BE2C (cell line): ENCODE results near the gene LOXHD1.
A peak's percentile ranks its signal among the peaks of the same experiment; 100 is the strongest.

Experiments
- DNase-seq: peaks from one replicate; pipeline ENCODE4 v3.0.0-alpha.2; 2020
- H3K27me3 ChIP-seq: fragments of 250-450 bp; sonication (Bioruptor Pico); 2 replicates; pipeline ENCODE4 v1.5.1; 2020; ENCODE audit warnings: mild to moderate bottlenecking
- H3K36me3 ChIP-seq: fragments of 250-450 bp; sonication (Bioruptor Pico); 2 replicates; pipeline ENCODE4 v1.5.1; 2020; ENCODE audit warnings: mild to moderate bottlenecking
- H3K4me1 ChIP-seq: fragments of 250-450 bp; sonication (Bioruptor Pico); 2 replicates; pipeline ENCODE4 v1.5.1; 2020
- H3K4me3 ChIP-seq: 2 replicates; pipeline ENCODE4 v1.5.1; 2011; ENCODE audit warnings: low read depth, low read length
- H3K9me3 ChIP-seq: fragments of 250-450 bp; sonication (Bioruptor Pico); 2 replicates; pipeline ENCODE4 v1.5.1; 2020
- CTCF ChIP-seq: IDR thresholded peaks from 2 replicates; pipeline ENCODE4 v1.5.1; 2012; ENCODE audit warnings: mild to moderate bottlenecking, low read depth, low read length

LOXHD1 gene

GRCh38 chr18:46470714-46471113 lies 186.3 kb downstream of the LOXHD1 start:
- Histone ChIP-seq H3K4me1 (no peaks in the 10 kb centered on the region), H3K27me3 (no peaks in the 10 kb centered on the region), H3K36me3 (no peaks in the 10 kb centered on the region), H3K9me3 (no peaks in the 10 kb centered on the region), H3K4me3 (no peak overlapping the region)
- DNase-seq: no peak
- no peak for TF ChIP-seq CTCF

GRCh38 chr18:46469186-46469915 lies 187.7 kb downstream of the LOXHD1 start:
- H3K27me3 ChIP-seq: no peaks in the 10 kb centered on the region
- no peak for TF ChIP-seq CTCF
- no peaks in the 10 kb centered on the region for H3K4me1 ChIP-seq
- DNase-seq: no peak
- no peaks in the 10 kb centered on the region for H3K9me3 ChIP-seq
- H3K4me3 ChIP-seq: no peak overlapping the region
- H3K36me3 ChIP-seq: no peaks in the 10 kb centered on the region

GRCh38 chr18:46468426-46469180 lies 188.4 kb downstream of the LOXHD1 start:
- Histone ChIP-seq H3K27me3 (no peaks in the 10 kb centered on the region), H3K4me1 (no peaks in the 10 kb centered on the region), H3K9me3 (no peaks in the 10 kb centered on the region), H3K4me3 (no peak overlapping the region), H3K36me3 (no peaks in the 10 kb centered on the region)
- DNase-seq: no peak
- no peak for TF ChIP-seq CTCF

- no peaks in the 10 kb centered on the region for H3K27me3 ChIP-seq
- no peak for DNase-seq
- H3K36me3 ChIP-seq: no peaks in the 10 kb centered on the region
- H3K9me3 ChIP-seq: no peaks in the 10 kb centered on the region
- H3K4me1 ChIP-seq: no peaks in the 10 kb centered on the region
- TF ChIP-seq CTCF: no peak
- H3K4me3 ChIP-seq: no peak overlapping the region
Measured at GRCh38 chr18:46466234-46467160, 190.5 kb downstream of the LOXHD1 start.

GRCh38 chr18:46464926-46465655 lies 191.9 kb downstream of the LOXHD1 start:
- Histone ChIP-seq H3K4me1 (no peaks in the 10 kb centered on the region), H3K9me3 (no peaks in the 10 kb centered on the region), H3K4me3 (no peak overlapping the region), H3K27me3 (no peaks in the 10 kb centered on the region), H3K36me3 (no peaks in the 10 kb centered on the region)
- no peak for DNase-seq
- TF ChIP-seq CTCF: peak; percentile 36
